Ishikawa (cell line): ENCODE data around the gene CARMIL3.

Experiments used
- CEBPB ChIP-seq: IDR thresholded peaks from 2 replicates; pipeline ENCODE4 v1.6.1; 2012
- CREB1 ChIP-seq: IDR thresholded peaks from 2 replicates; pipeline ENCODE4 v1.6.1; 2012; ENCODE audit warnings: low read depth
- EGR1 ChIP-seq: IDR thresholded peaks from 2 replicates; pipeline ENCODE4 v1.6.1; 2012
- EP300 ChIP-seq: IDR thresholded peaks from 2 replicates; pipeline ENCODE4 v1.6.1; 2012; ENCODE audit warnings: borderline replicate concordance
- FOXM1 ChIP-seq: IDR thresholded peaks from 2 replicates; pipeline ENCODE4 v1.6.1; 2012; ENCODE audit warnings: low read depth, borderline replicate concordance
- NFIC ChIP-seq: IDR thresholded peaks from 2 replicates; pipeline ENCODE4 v1.6.1; 2012
- RAD21 ChIP-seq: IDR thresholded peaks from 2 replicates; pipeline ENCODE4 v1.6.1; 2012; ENCODE audit warnings: low read depth
- REST ChIP-seq: IDR thresholded peaks from 2 replicates; pipeline ENCODE4 v1.6.1; 2012; ENCODE audit warnings: low read depth, mild to moderate bottlenecking
- TAF1 ChIP-seq: IDR thresholded peaks from 2 replicates; pipeline ENCODE4 v1.6.1; 2012; ENCODE audit warnings: low read depth, mild to moderate bottlenecking
- TCF12 ChIP-seq: IDR thresholded peaks from 2 replicates; pipeline ENCODE4 v1.6.1; 2012; ENCODE audit warnings: low read depth
- TEAD4 ChIP-seq: IDR thresholded peaks from 2 replicates; pipeline ENCODE4 v1.6.1; 2012
- USF1 ChIP-seq: IDR thresholded peaks from 2 replicates; pipeline ENCODE4 v1.6.1; 2012
- YY1 ChIP-seq: IDR thresholded peaks from 2 replicates; pipeline ENCODE4 v1.6.1; 2012; ENCODE audit warnings: low read depth
- ZBTB7A ChIP-seq: IDR thresholded peaks from 2 replicates; pipeline ENCODE4 v1.6.1; 2012; ENCODE audit warnings: low read depth
- TF ChIP-seq, protein P1 (sequence below): IDR thresholded peaks from 2 replicates; pipeline ENCODE4 v1.6.1; 2012

Gene CARMIL3

GRCh38 chr14:24087004-24087403 lies 35.2 kb downstream of the CARMIL3 start:
- TF ChIP-seq RAD21 = no peak
- TF ChIP-seq ZBTB7A = no peak
- no peak for TF ChIP-seq TCF12
- no peak for TF ChIP-seq FOXM1
- TF ChIP-seq EGR1 = no peak
- no peak for TF ChIP-seq REST

GRCh38 chr14:24088095-24088494 lies 36.3 kb downstream of the CARMIL3 start:
- TF ChIP-seq TCF12 = no peak
- no peak for TF ChIP-seq NFIC
- no peak for TF ChIP-seq EGR1
- no peak for TF ChIP-seq EP300
- TF ChIP-seq, protein P1, sequence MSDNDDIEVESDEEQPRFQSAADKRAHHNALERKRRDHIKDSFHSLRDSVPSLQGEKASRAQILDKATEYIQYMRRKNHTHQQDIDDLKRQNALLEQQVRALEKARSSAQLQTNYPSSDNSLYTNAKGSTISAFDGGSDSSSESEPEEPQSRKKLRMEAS = no peak
- no peak for TF ChIP-seq REST
- no peak for TF ChIP-seq TAF1
- TF ChIP-seq YY1 = no peak
- TF ChIP-seq ZBTB7A = no peak
- no peak for TF ChIP-seq FOXM1
- no peak for TF ChIP-seq TEAD4
- no peak for TF ChIP-seq CREB1
- TF ChIP-seq RAD21 = no peak

- TF ChIP-seq, protein P1 = no peak
- TF ChIP-seq REST = no peak
- TF ChIP-seq FOXM1 = no peak
- TF ChIP-seq TCF12 = no peak
- no peak for TF ChIP-seq USF1
Measured at GRCh38 chr14:24089890-24090289, 38.1 kb downstream of the CARMIL3 start.

DNA sequence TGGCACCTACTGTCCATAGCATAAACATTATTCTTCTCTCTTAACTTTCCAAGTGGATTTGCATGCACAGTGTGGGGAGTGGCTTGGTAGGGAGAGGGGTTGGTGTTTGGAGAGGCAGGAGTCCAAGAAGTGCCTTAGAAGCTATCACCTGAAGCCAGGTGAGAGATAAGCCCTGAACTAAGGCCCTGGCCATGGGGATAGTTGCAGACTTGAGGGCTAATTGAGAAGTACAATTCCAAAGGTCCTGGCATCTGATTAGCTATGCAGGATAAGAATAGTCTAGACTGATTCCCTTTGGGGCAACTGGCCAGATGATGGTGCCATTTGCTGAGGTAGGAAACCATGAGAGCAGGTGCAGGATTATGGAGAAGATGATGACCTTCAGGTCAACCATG lies 40.3 kb downstream of the CARMIL3 start:
- TF ChIP-seq USF1 (no peak), TCF12 (no peak), FOXM1 (no peak), CEBPB (no peak), ZBTB7A (no peak), EGR1 (no peak), CREB1 (no peak), TEAD4 (no peak)
- TF ChIP-seq, protein P1 = no peak

DNA sequence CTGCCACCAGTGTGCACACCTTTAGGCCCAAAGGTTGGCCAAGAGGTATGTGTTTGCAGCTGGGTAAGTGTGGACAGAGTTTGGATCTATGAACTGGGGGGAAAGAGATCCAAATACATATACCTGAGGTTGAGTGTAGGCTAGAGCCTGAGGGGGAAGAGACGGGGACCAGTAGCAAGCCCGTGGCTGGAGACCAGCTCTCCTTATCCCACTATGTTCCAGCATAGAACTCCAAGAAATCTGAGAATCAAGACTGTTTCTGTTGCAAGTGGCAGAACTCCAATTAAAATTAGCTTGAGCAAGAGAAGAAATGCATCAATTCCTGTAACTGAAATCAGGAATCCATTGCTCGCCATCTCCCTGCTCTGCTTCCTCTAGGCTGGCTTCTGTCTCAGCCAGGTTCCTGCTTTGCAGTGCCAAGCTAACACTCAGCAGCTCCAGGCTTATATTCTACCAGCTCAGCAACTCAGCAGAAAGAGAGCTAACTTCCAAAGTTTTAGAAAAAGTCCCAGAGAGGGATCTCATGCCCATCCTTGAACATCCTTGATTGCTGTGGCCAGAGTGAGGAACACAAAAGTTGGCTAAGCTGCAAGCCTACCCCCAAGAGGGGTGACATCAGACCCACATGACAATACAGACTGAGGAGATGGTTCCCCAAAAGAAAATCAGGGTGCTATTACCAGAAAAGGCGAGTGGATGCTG lies 40.8 kb downstream of the CARMIL3 start:
- no peak for TF ChIP-seq TAF1
- no peak for TF ChIP-seq CREB1
- no peak for TF ChIP-seq USF1
- TF ChIP-seq EGR1 = no peak
- TF ChIP-seq, protein P1 = no peak
- no peak for TF ChIP-seq YY1
- TF ChIP-seq TCF12 = no peak
- no peak for TF ChIP-seq ZBTB7A
- no peak for TF ChIP-seq TEAD4
- no peak for TF ChIP-seq FOXM1
- TF ChIP-seq NFIC = no peak
